OCI-LY1 (cell line): ENCODE measurements around the gene TRAFD1.

Experiments
- H2AFZ ChIP-seq: fragments of 200-600 bp; sonication (generic), shearing (Covaris generic); 2 replicates; pipeline ENCODE4 v1.6.0; 2014; ENCODE audit warnings: antibody characterized with exemption, mild to moderate bottlenecking, low read length
- H3F3A ChIP-seq: fragments of 200-600 bp; sonication (generic), shearing (Covaris generic); 2 replicates; pipeline ENCODE4 v1.6.0; 2014; ENCODE audit warnings: mild to moderate bottlenecking, antibody characterized with exemption, low read length, moderate library complexity; ENCODE audit not compliant: insufficient read depth
- H3K27ac ChIP-seq: fragments of 200-600 bp; sonication (generic); 2 replicates; pipeline ENCODE4 v1.5.1; 2014; ENCODE audit warnings: low read length, mixed run types, mild to moderate bottlenecking, low read depth; ENCODE audit not compliant: poor library complexity, severe bottlenecking
- H3K27me3 ChIP-seq: fragments of 200-600 bp; sonication (generic); 2 replicates; pipeline ENCODE4 v1.6.0; 2014; ENCODE audit warnings: antibody characterized with exemption, mild to moderate bottlenecking, low read length, moderate library complexity; ENCODE audit not compliant: insufficient read depth
- H3K36me3 ChIP-seq: fragments of 200-600 bp; sonication (generic); 2 replicates; pipeline ENCODE4 v1.6.1; 2014; ENCODE audit warnings: mild to moderate bottlenecking, antibody characterized with exemption, low read length, moderate library complexity, mixed read lengths; ENCODE audit not compliant: insufficient read depth
- H3K4me1 ChIP-seq: fragments of 200-600 bp; sonication (generic); 2 replicates; pipeline ENCODE4 v1.5.1; 2014; ENCODE audit warnings: mild to moderate bottlenecking, low read length, moderate library complexity; ENCODE audit not compliant: insufficient read depth, severe bottlenecking
- H3K4me2 ChIP-seq: fragments of 200-600 bp; sonication (generic), shearing (Covaris generic); 2 replicates; pipeline ENCODE4 v1.6.1; 2014; ENCODE audit warnings: low read length
- H3K4me3 ChIP-seq: fragments of 200-600 bp; sonication (generic); 2 replicates; pipeline ENCODE4 v1.5.1; 2014; ENCODE audit warnings: low read length, low read depth, mild to moderate bottlenecking, mixed read lengths; ENCODE audit not compliant: poor library complexity, severe bottlenecking
- H3K79me2 ChIP-seq: fragments of 200-600 bp; shearing (Covaris generic); 2 replicates; pipeline ENCODE4 v1.6.1; 2016; ENCODE audit warnings: mixed run types, low read length, mixed read lengths; ENCODE audit not compliant: insufficient read depth
- H3K9ac ChIP-seq: fragments of 200-600 bp; sonication (generic), shearing (Covaris generic); 2 replicates; pipeline ENCODE4 v1.6.1; 2014; ENCODE audit warnings: mild to moderate bottlenecking, low read length, mixed read lengths
- H3K9me2 ChIP-seq: fragments of 200-600 bp; sonication (generic), shearing (Covaris generic); 2 replicates; pipeline ENCODE4 v1.6.1; 2014; ENCODE audit warnings: low read depth, mild to moderate bottlenecking, low read length, mixed read lengths
- H3K9me3 ChIP-seq: fragments of 200-600 bp; shearing (Covaris generic); 2 replicates; pipeline ENCODE4 v1.6.1; 2014; ENCODE audit warnings: low read length, mixed read lengths
- H4K20me1 ChIP-seq: fragments of 200-600 bp; sonication (generic), shearing (Covaris generic); 2 replicates; pipeline ENCODE4 v1.6.0; 2016; ENCODE audit warnings: mild to moderate bottlenecking, low read length; ENCODE audit not compliant: insufficient read depth
- CTCF ChIP-seq: fragments of 200-600 bp; sonication (generic), shearing (Covaris generic); IDR thresholded peaks from 2 replicates; pipeline ENCODE4 v1.5.1; 2017; ENCODE audit warnings: mild to moderate bottlenecking, antibody characterized with exemption, low read length, moderate library complexity, mixed read lengths
- EZH2 ChIP-seq: fragments of 200-600 bp; sonication (generic), shearing (Covaris generic); IDR thresholded peaks from 2 replicates; pipeline ENCODE4 v1.8.0; 2017; ENCODE audit warnings: borderline replicate concordance, mixed run types, mild to moderate bottlenecking, antibody characterized with exemption, low read length, moderate library complexity, mixed read lengths

Gene TRAFD1

DNA sequence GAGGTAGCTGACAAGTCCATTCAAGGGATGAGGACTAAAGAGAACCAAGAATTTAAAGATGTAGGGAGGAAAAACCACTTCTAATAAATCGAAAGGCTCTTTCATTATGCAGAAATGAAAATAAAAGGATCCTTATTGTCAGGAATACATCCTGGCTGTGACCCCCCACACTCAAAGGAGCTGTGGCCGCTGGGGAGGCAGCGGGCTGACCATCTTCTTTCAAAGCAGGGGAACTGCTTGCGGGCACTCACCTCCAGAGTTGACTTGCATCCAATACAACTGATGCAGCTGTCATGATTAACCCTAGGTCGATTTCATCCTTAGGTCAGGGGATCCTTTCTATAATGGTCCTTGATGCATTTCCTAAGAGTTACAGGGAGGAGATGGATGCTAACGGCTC is 35.3 kb downstream of the TRAFD1 start:
- Histone ChIP-seq H4K20me1 (no peaks in the 10 kb centered on the region), H3K4me1 (no peaks in the 10 kb centered on the region), H3K27ac (no peak overlapping the region), H3K27me3 (no peaks in the 10 kb centered on the region), H3K4me3 (no peak overlapping the region), H3K79me2 (no peaks in the 10 kb centered on the region), H3K4me2 (no peak overlapping the region), H2AFZ (no peak overlapping the region), H3F3A (no peaks in the 10 kb centered on the region), H3K9ac (no peak overlapping the region), H3K9me2 (no peaks in the 10 kb centered on the region), H3K36me3 (peaks cover 53% of the 10 kb centered on the region), H3K9me3 (no peaks in the 10 kb centered on the region)
- TF ChIP-seq EZH2 = no peak

DNA sequence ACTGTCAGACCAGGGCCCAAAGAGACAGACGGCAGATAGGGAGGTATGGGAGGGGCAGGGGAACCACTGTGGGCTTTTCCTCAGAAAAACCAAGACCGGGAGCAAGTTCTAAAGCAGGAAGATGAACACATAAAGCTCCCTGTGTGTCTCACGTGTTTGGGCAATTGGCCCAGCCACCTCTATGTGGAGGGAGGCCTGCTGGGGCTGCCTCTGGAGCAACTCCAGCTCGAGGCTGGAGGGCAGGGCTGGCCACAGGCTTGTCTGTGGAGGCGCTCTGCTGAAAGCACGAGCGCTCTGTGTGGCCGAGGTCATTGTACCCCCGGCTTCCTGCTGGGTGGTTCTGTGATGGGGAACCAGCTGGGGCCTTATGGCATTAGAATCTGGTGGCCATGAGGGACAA is 36.4 kb downstream of the TRAFD1 start:
- Histone ChIP-seq H3K9ac (no peak overlapping the region), H3K79me2 (no peaks in the 10 kb centered on the region), H3K27me3 (no peaks in the 10 kb centered on the region), H3K4me2 (no peak overlapping the region), H3K9me3 (no peaks in the 10 kb centered on the region), H2AFZ (no peak overlapping the region), H3K27ac (no peak overlapping the region), H3K4me1 (no peaks in the 10 kb centered on the region), H3K9me2 (no peaks in the 10 kb centered on the region), H3K36me3 (peaks cover 53% of the 10 kb centered on the region), H4K20me1 (no peaks in the 10 kb centered on the region), H3K4me3 (no peak overlapping the region), H3F3A (no peaks in the 10 kb centered on the region)
- TF ChIP-seq EZH2 = no peak

- Histone ChIP-seq H3K79me2 (no peaks in the 10 kb centered on the region), H4K20me1 (no peaks in the 10 kb centered on the region), H3K4me1 (no peaks in the 10 kb centered on the region), H3K9me3 (no peaks in the 10 kb centered on the region), H3K4me3 (no peak overlapping the region), H3K27ac (no peak overlapping the region), H3K36me3 (peaks cover 53% of the 10 kb centered on the region), H3K9me2 (no peaks in the 10 kb centered on the region), H3K4me2 (no peak overlapping the region), H2AFZ (no peak overlapping the region), H3F3A (no peaks in the 10 kb centered on the region), H3K9ac (no peak overlapping the region), H3K27me3 (no peaks in the 10 kb centered on the region)
- TF ChIP-seq CTCF (no peak), EZH2 (no peak)
Measured at GRCh38 chr12:112162241-112162790, 37.0 kb downstream of the TRAFD1 start.

DNA sequence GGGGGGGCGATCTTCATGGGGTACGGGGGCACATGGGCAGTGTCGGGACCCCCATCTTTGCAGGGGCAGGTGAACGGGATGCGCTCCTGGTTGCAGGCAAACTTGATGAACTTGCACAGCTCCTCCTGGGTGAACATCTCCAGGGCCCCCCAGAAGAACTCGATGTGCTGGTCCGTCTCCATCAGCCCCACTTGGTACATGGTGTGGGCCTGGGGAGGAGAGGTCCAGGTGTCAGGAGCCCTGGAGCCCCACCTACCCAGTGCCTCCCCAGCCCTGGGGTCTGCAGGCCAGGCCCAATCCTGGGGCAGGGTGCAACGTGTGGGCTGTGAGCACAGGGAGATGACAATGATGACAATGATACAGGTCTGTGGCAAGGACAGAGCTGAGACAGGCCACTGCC is 37.7 kb downstream of the TRAFD1 start:
- Histone ChIP-seq H3K4me1 (no peaks in the 10 kb centered on the region), H4K20me1 (no peaks in the 10 kb centered on the region), H2AFZ (no peak overlapping the region), H3K79me2 (no peaks in the 10 kb centered on the region), H3K9ac (no peak overlapping the region), H3F3A (no peaks in the 10 kb centered on the region), H3K4me3 (no peak overlapping the region), H3K27ac (no peak overlapping the region), H3K4me2 (no peak overlapping the region), H3K36me3 (peaks cover 51% of the 10 kb centered on the region), H3K27me3 (no peaks in the 10 kb centered on the region), H3K9me2 (no peaks in the 10 kb centered on the region), H3K9me3 (no peaks in the 10 kb centered on the region)
- no peak for TF ChIP-seq EZH2
- no peak for TF ChIP-seq CTCF
